Thyroid gland (tissue), 4 donors: Measurements from ENCODE around the gene STAM2. TPM values are rescaled to one million over a fixed set of nuclear protein-coding genes. Genes with fewer than 3 reads are reported as not detected.

Experiments used
- DNase-seq, 2 donors: peaks; one replicate each; pipeline ENCODE4 v3.0.0-alpha.2; 2019
- H3K27ac ChIP-seq, 3 donors: fragments of 200-600 bp; sonication (generic); 1 replicate in 2 of 3; 2 replicates in 1 of 3; pipeline ENCODE4 v1.5.1; 2016 to 2019; ENCODE audit warnings: mild to moderate bottlenecking in 1 of 3, moderate library complexity in 1 of 3
- H3K27me3 ChIP-seq: fragments of 200-600 bp; sonication (generic); one replicate; pipeline ENCODE4 v1.5.1; 2019
- H3K36me3 ChIP-seq, 2 donors: fragments of 200-600 bp; sonication (generic); one replicate each; pipeline ENCODE4 v1.5.1; 2016 to 2019
- H3K4me1 ChIP-seq, 2 donors: fragments of 200-600 bp; sonication (generic); one replicate each; pipeline ENCODE4 v1.5.1; 2017 to 2019
- H3K4me3 ChIP-seq, 3 donors: fragments of 200-600 bp; sonication (generic); replicated peaks in 1 of 3; 1 replicate in 2 of 3; 2 replicates in 1 of 3; pipeline ENCODE4 v1.5.1; 2016; ENCODE audit warnings: mild to moderate bottlenecking in 1 of 3
- H3K9me3 ChIP-seq: fragments of 200-600 bp; sonication (generic); one replicate; pipeline ENCODE4 v1.5.1; 2017
- POLR2A ChIP-seq, 2 donors: fragments of 450-650 bp; IDR thresholded peaks; one replicate each; pipeline ENCODE4 v1.6.1; 2017; ENCODE audit warnings: antibody characterized with exemption in 2 of 2, mild to moderate bottlenecking in 2 of 2, moderate library complexity in 1 of 2
- WGBS, 2 donors: methylation state at CpG; one replicate each; pipeline ENCODE4 v1.1.5; 2017; 5-methylcytosine and 5-hydroxymethylcytosine counted together
- intact Hi-C: fragments of 100-400 bp; cut with DNase I; formaldehyde crosslinking; loops from one replicate; pipeline ENCODE4 v1.15.1; 2023
- total RNA-seq, 4 donors: library from RNA; depleted of rRNA; stranded (reverse); fragments of >200 nt; gene quantifications; one replicate each; pipeline ENCODE4 v1.2.3, GENCODE V29; 2016
- TF ChIP-seq, protein P1 (sequence below), 6 experiments: fragments of 200-600 bp in 3 of 6; fragments of 450-650 bp in 3 of 6; sonication (generic) in 3 of 6; IDR thresholded peaks; one replicate each; pipeline ENCODE4 v1.5.1; 2016 to 2019; ENCODE audit warnings: antibody characterized with exemption in 6 of 6, mild to moderate bottlenecking in 2 of 6, inconsistent platforms in 1 of 6, moderate library complexity in 1 of 6

Gene STAM2
- total RNA-seq, 4 donors from 2014 or later, result 62.1 to 70.6 (median 63.4) TPM

GRCh38 chr2:152097801-152098495 is 77.6 kb downstream of the STAM2 start:
- intact Hi-C loops, result no loop called here
- Histone ChIP-seq H3K9me3 (no peaks in the 10 kb centered on the region), H3K27me3 (no peaks in the 10 kb centered on the region), H3K4me1 (peaks cover 7 to 11% of the 10 kb centered on the region in 2 donors), H3K27ac (no peak overlapping the region), H3K36me3 (no peaks in the 10 kb centered on the region), H3K4me3 (peak overlapping the region; percentile 2 to 59 (median 54))
- DNase-seq, result peak; percentile 19 to 24
- WGBS, 2 donors, result 2% methylated on average over 37 to 43 of the region's 52 CpGs
- TF ChIP-seq, protein P1, sequence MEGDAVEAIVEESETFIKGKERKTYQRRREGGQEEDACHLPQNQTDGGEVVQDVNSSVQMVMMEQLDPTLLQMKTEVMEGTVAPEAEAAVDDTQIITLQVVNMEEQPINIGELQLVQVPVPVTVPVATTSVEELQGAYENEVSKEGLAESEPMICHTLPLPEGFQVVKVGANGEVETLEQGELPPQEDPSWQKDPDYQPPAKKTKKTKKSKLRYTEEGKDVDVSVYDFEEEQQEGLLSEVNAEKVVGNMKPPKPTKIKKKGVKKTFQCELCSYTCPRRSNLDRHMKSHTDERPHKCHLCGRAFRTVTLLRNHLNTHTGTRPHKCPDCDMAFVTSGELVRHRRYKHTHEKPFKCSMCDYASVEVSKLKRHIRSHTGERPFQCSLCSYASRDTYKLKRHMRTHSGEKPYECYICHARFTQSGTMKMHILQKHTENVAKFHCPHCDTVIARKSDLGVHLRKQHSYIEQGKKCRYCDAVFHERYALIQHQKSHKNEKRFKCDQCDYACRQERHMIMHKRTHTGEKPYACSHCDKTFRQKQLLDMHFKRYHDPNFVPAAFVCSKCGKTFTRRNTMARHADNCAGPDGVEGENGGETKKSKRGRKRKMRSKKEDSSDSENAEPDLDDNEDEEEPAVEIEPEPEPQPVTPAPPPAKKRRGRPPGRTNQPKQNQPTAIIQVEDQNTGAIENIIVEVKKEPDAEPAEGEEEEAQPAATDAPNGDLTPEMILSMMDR (IDR thresholded peaks at IDR 0.05), result no peak
- no peak for TF ChIP-seq POLR2A (IDR thresholded peaks at IDR 0.05)

GRCh38 chr2:152097290-152097800 is 78.2 kb downstream of the STAM2 start:
- no peaks in the 10 kb centered on the region for H3K27me3 ChIP-seq
- peak in 1 of 2 donors; percentile 15 for DNase-seq
- 10 to 12% methylated on average over 13 of the region's 13 CpGs for WGBS, 2 donors
- H3K9me3 ChIP-seq, result no peaks in the 10 kb centered on the region
- peak overlapping the region; percentile 2 to 59 (median 54) for H3K4me3 ChIP-seq
- H3K4me1 ChIP-seq, result peaks cover 7 to 11% of the 10 kb centered on the region in 2 donors
- H3K36me3 ChIP-seq, result no peaks in the 10 kb centered on the region
- no peak for TF ChIP-seq POLR2A (IDR thresholded peaks at IDR 0.05)
- TF ChIP-seq, protein P1 (IDR thresholded peaks at IDR 0.05), result no peak
- H3K27ac ChIP-seq, result no peak overlapping the region
- intact Hi-C loops, result no loop called here

DNA sequence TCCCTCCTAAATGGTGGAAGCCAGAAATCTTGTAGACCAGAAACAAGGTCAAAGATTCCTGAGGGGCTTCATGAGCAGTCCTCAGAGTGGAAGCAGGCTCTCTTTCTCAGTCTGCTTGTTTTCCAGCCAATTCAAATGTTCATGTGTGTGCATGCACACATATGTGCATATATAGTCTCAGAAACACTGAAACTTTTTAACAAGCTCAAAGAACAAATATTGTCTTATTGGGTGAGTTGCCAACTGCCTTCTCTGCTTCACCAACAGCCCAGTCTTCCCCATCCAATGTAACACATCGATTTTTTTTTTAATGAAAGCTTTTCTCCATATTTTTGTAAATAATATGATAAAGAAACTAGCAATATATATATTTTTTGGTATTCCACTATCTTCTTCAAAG is 80.4 kb downstream of the STAM2 start:
- no peaks in the 10 kb centered on the region for H3K36me3 ChIP-seq
- H3K4me1 ChIP-seq, result peaks cover 7 to 11% of the 10 kb centered on the region in 2 donors
- no peak overlapping the region for H3K4me3 ChIP-seq
- WGBS, 2 donors, result 92 to 96% methylated on average over 1 of the region's 1 CpG
- intact Hi-C loops, result no loop called here
- TF ChIP-seq, protein P1 (IDR thresholded peaks at IDR 0.05), result no peak
- no peak for TF ChIP-seq POLR2A (IDR thresholded peaks at IDR 0.05)
- no peak overlapping the region for H3K27ac ChIP-seq
- no peaks in the 10 kb centered on the region for H3K9me3 ChIP-seq
- no peak for DNase-seq
- H3K27me3 ChIP-seq, result no peaks in the 10 kb centered on the region

DNA sequence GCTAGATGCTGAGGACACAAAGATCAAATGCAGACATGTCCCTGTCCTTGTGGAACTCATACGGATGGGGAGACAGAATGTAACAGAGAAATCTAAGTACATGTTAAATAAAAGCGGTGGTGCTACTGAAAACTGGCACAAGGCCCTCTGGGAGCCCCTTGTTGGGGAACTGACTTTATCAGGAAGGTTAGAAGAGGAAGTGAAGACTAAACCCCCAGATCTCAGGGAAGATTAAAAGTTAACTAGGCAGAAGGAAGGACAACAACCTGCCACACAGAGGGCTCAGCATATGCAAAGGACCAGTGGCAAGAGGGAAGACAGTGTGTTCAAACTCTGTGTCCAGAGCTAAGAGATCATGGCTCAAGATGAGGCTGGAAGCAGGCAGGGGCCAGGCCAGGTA is 81.5 kb downstream of the STAM2 start:
- no peaks in the 10 kb centered on the region for H3K27me3 ChIP-seq
- intact Hi-C loops, result no loop called here
- 93 to 95% methylated on average over 2 of the region's 2 CpGs for WGBS, 2 donors
- H3K4me1 ChIP-seq, result peaks cover under 1 to 7% of the 10 kb centered on the region in 2 donors
- no peak for DNase-seq
- H3K4me3 ChIP-seq, result no peak overlapping the region
- no peaks in the 10 kb centered on the region for H3K9me3 ChIP-seq
- H3K27ac ChIP-seq, result no peak overlapping the region
- TF ChIP-seq, protein P1 (IDR thresholded peaks at IDR 0.05), result no peak
- TF ChIP-seq POLR2A (IDR thresholded peaks at IDR 0.05), result no peak
- H3K36me3 ChIP-seq, result no peaks in the 10 kb centered on the region

- Histone ChIP-seq H3K4me3 (no peak overlapping the region), H3K4me1 (peaks cover 0 to 6% of the 10 kb centered on the region in 2 donors), H3K27ac (no peak overlapping the region), H3K27me3 (no peaks in the 10 kb centered on the region), H3K9me3 (no peaks in the 10 kb centered on the region), H3K36me3 (no peaks in the 10 kb centered on the region)
- WGBS, 2 donors, result 4 to 15% methylated on average over 2 of the region's 2 CpGs
- peak; percentile 19 to 24 for DNase-seq
- TF ChIP-seq, protein P1 (IDR thresholded peaks at IDR 0.05), result no peak
- TF ChIP-seq POLR2A (IDR thresholded peaks at IDR 0.05), result no peak
- intact Hi-C loops, result no loop called here
Observed at GRCh38 chr2:152093464-152093863, 82.1 kb downstream of the STAM2 start.
